WTC11 (cell line): ENCODE data around the gene TMEM89. TPM values are rescaled to one million over a fixed set of nuclear protein-coding genes. Genes with fewer than 3 reads are reported as not detected.

Experiments used
- ATAC-seq: fragments of 200-7000 bp; cut with Tn5 transposase; 2 replicates; pipeline ENCODE4 v1.10.0; 2021; ENCODE audit warnings: mild to moderate bottlenecking, moderate library complexity
- CTCF ChIA-PET: fragments of 300-600 bp; sonication (Branson Sonifier 250); formaldehyde crosslinking; loops from one replicate; lab custom pipeline; 2021; ENCODE audit warnings: antibody characterized with exemption; lab: Charles Lee
- POLR2A ChIA-PET: fragments of 350-600 bp; sonication (Branson Sonifier 250); formaldehyde crosslinking; loops from one replicate; lab custom pipeline; 2021; ENCODE audit warnings: antibody characterized with exemption; lab: Charles Lee
- DNase-seq: peaks from one replicate; pipeline ENCODE4 v3.0.0; 2021; ENCODE audit warnings: low spot score
- H3K27ac Mint-ChIP-seq: 2 replicates; pipeline ENCODE4 v1.8.0; 2021; ENCODE audit warnings: mixed read lengths
- H3K27me3 Mint-ChIP-seq: 2 replicates; pipeline ENCODE4 v1.8.0; 2021; ENCODE audit warnings: low read depth, mild to moderate bottlenecking, moderate library complexity, mixed read lengths
- H3K36me3 Mint-ChIP-seq: 2 replicates; pipeline ENCODE4 v1.8.0; 2021; ENCODE audit warnings: mixed read lengths
- H3K4me1 Mint-ChIP-seq: 2 replicates; pipeline ENCODE4 v1.8.0; 2022; ENCODE audit warnings: mixed read lengths
- H3K4me3 Mint-ChIP-seq: 2 replicates; pipeline ENCODE4 v1.8.0; 2021; ENCODE audit warnings: mild to moderate bottlenecking, moderate library complexity, mixed read lengths
- H3K9me3 Mint-ChIP-seq: 2 replicates; pipeline ENCODE4 v1.8.0; 2021; ENCODE audit warnings: mixed read lengths
- GTF2I ChIP-seq: fragments of 250-450 bp; sonication (Bioruptor Pico); conservative IDR thresholded peaks from 2 replicates; pipeline ENCODE4 v1.4.0; 2021; ENCODE audit warnings: mild to moderate bottlenecking
- HMGA2 ChIP-seq: fragments of 250-450 bp; sonication (Bioruptor Pico); IDR thresholded peaks from 2 replicates; pipeline ENCODE4 v1.4.0; 2021; ENCODE audit warnings: mild to moderate bottlenecking, moderate library complexity
- MXD4 ChIP-seq: fragments of 250-450 bp; sonication (Bioruptor Pico); IDR thresholded peaks from 2 replicates; pipeline ENCODE4 v1.8.0; 2021; ENCODE audit warnings: mild to moderate bottlenecking, moderate library complexity, borderline replicate concordance
- SP1 ChIP-seq: sonication (generic); formaldehyde crosslinking; conservative IDR thresholded peaks from 2 replicates; pipeline ENCODE4 v1.8.1; 2022; ENCODE audit warnings: missing genetic modification reagents
- TCF7 ChIP-seq: sonication (generic); formaldehyde crosslinking; IDR thresholded peaks from 2 replicates; pipeline ENCODE4 v1.8.0; 2022; ENCODE audit warnings: mild to moderate bottlenecking, low read depth, missing genetic modification reagents, moderate library complexity
- total RNA-seq: library from RNA; stranded (reverse); gene quantifications from 3 replicates; pipeline ENCODE4 v1.2.3, GENCODE V29; 2021
- TF ChIP-seq, protein P1 (sequence below): sonication (generic); formaldehyde crosslinking; IDR thresholded peaks from 2 replicates; pipeline ENCODE4 v1.8.1; 2022; ENCODE audit warnings: missing genetic modification reagents, borderline replicate concordance
- TF ChIP-seq, protein P2 (sequence below): sonication (generic); formaldehyde crosslinking; IDR thresholded peaks from 2 replicates; pipeline ENCODE4 v1.8.1; 2022; ENCODE audit warnings: low read depth, missing genetic modification reagents, borderline replicate concordance
- TF ChIP-seq, protein P3 (sequence below): sonication (generic); formaldehyde crosslinking; IDR thresholded peaks from 2 replicates; pipeline ENCODE4 v1.8.0; 2022; ENCODE audit warnings: missing genetic modification reagents
- TF ChIP-seq, protein P4 (sequence below): sonication (generic); formaldehyde crosslinking; IDR thresholded peaks from 2 replicates; pipeline ENCODE4 v1.8.1; 2023; ENCODE audit warnings: mild to moderate bottlenecking, missing genetic modification reagents
- TF ChIP-seq, protein P5 (sequence below): sonication (generic); formaldehyde crosslinking; IDR thresholded peaks from 2 replicates; pipeline ENCODE4 v1.8.1; 2022; ENCODE audit warnings: mild to moderate bottlenecking, missing genetic modification reagents, moderate library complexity, borderline replicate concordance

The TMEM89 gene
- total RNA-seq, 1 experiment from 2014 or later = 0.66 TPM

DNA sequence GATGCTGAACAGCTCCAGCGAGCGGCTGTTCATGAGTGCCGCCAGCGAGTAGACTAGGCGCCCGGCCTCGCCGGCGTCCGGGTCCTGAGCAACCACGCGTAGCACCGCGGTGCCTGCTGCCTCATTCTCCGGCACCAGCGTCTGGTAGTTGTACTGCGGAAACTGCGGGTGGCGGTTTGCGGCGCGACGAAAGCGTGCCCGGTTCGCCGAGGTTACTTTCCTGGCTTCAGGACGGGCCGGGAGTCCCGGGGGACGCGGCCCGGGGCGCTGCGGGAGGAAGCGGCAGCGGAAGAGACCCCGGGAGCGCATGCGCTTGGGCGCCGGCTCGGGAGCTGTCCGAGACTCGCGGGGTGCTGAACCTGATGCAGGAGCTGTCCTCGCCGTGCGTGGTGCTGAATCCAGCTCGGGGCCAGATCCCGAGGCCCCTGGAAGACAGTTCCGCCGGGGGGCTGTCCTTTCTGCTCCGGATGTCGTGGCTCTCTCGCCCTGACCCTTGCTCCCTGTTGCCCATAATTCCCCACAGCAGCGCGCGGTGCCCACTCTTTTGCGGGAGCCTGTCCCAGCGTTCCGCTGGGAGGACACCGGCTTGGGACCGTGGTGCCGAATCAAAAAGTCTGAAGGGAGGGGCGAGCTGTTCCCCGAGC, 40.1 kb upstream of the TMEM89 start (continued):
- TF ChIP-seq, protein P1, sequence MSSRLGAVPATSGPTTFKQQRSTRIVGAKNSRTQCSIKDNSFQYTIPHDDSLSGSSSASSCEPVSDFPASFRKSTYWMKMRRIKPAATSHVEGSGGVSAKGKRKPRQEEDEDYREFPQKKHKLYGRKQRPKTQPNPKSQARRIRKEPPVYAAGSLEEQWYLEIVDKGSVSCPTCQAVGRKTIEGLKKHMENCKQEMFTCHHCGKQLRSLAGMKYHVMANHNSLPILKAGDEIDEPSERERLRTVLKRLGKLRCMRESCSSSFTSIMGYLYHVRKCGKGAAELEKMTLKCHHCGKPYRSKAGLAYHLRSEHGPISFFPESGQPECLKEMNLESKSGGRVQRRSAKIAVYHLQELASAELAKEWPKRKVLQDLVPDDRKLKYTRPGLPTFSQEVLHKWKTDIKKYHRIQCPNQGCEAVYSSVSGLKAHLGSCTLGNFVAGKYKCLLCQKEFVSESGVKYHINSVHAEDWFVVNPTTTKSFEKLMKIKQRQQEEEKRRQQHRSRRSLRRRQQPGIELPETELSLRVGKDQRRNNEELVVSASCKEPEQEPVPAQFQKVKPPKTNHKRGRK = peak; percentile 98
- TF ChIP-seq HMGA2 (CRISPR knock-in tag) (no peak; the same call in 1 of the 2 replicates), TCF7 (CRISPR knock-in tag) (peak; percentile 99), GTF2I (CRISPR knock-in tag) (no peak), SP1 (CRISPR knock-in tag) (peak; percentile 97), MXD4 (CRISPR knock-in tag) (peak; percentile 91; the same call in 1 of the 2 replicates)
- TF ChIP-seq, protein P2, sequence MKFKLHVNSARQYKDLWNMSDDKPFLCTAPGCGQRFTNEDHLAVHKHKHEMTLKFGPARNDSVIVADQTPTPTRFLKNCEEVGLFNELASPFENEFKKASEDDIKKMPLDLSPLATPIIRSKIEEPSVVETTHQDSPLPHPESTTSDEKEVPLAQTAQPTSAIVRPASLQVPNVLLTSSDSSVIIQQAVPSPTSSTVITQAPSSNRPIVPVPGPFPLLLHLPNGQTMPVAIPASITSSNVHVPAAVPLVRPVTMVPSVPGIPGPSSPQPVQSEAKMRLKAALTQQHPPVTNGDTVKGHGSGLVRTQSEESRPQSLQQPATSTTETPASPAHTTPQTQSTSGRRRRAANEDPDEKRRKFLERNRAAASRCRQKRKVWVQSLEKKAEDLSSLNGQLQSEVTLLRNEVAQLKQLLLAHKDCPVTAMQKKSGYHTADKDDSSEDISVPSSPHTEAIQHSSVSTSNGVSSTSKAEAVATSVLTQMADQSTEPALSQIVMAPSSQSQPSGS (CRISPR knock-in tag) = peak; percentile 94
- TF ChIP-seq, protein P3, sequence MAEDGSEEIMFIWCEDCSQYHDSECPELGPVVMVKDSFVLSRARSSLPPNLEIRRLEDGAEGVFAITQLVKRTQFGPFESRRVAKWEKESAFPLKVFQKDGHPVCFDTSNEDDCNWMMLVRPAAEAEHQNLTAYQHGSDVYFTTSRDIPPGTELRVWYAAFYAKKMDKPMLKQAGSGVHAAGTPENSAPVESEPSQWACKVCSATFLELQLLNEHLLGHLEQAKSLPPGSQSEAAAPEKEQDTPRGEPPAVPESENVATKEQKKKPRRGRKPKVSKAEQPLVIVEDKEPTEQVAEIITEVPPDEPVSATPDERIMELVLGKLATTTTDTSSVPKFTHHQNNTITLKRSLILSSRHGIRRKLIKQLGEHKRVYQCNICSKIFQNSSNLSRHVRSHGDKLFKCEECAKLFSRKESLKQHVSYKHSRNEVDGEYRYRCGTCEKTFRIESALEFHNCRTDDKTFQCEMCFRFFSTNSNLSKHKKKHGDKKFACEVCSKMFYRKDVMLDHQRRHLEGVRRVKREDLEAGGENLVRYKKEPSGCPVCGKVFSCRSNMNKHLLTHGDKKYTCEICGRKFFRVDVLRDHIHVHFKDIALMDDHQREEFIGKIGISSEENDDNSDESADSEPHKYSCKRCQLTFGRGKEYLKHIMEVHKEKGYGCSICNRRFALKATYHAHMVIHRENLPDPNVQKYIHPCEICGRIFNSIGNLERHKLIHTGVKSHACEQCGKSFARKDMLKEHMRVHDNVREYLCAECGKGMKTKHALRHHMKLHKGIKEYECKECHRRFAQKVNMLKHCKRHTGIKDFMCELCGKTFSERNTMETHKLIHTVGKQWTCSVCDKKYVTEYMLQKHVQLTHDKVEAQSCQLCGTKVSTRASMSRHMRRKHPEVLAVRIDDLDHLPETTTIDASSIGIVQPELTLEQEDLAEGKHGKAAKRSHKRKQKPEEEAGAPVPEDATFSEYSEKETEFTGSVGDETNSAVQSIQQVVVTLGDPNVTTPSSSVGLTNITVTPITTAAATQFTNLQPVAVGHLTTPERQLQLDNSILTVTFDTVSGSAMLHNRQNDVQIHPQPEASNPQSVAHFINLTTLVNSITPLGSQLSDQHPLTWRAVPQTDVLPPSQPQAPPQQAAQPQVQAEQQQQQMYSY (CRISPR knock-in tag) = peak; percentile 88

DNA sequence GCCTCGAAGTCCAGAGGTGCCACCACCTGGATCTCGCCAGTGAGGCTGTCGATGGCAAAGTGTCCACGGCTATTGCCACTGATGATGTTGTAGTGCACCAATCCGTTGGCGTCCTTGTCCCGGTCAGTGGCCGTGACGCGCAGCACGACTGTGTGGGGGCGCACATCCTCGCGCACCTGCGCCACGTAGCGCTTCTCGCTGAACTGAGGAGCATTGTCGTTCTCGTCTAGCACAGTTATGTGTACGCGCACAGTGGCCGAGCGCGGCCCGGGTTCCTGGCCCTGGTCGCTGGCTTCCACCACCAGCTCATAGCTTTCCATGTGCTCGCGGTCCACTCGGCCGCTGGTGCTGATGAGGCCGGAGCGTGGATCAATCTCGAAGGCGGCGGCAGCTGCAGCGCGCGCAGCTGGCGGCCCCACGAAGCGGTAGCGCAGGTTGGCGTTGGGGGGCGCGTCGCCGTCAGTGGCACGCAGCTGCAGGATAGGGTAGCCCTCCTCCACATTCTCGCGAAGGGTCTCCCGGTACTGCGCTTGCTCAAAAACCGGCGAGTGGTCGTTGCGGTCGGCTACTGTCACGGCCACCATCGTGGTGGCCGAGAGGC, 39.3 kb upstream of the TMEM89 start:
- TF ChIP-seq TCF7 (CRISPR knock-in tag) (0 out of 2 replicates have a peak, but pooled peaks have one; percentile 56), SP1 (CRISPR knock-in tag) (no peak)
- TF ChIP-seq, protein P4, sequence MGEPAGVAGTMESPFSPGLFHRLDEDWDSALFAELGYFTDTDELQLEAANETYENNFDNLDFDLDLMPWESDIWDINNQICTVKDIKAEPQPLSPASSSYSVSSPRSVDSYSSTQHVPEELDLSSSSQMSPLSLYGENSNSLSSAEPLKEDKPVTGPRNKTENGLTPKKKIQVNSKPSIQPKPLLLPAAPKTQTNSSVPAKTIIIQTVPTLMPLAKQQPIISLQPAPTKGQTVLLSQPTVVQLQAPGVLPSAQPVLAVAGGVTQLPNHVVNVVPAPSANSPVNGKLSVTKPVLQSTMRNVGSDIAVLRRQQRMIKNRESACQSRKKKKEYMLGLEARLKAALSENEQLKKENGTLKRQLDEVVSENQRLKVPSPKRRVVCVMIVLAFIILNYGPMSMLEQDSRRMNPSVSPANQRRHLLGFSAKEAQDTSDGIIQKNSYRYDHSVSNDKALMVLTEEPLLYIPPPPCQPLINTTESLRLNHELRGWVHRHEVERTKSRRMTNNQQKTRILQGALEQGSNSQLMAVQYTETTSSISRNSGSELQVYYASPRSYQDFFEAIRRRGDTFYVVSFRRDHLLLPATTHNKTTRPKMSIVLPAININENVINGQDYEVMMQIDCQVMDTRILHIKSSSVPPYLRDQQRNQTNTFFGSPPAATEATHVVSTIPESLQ (CRISPR knock-in tag) = no peak
- TF ChIP-seq, protein P5, sequence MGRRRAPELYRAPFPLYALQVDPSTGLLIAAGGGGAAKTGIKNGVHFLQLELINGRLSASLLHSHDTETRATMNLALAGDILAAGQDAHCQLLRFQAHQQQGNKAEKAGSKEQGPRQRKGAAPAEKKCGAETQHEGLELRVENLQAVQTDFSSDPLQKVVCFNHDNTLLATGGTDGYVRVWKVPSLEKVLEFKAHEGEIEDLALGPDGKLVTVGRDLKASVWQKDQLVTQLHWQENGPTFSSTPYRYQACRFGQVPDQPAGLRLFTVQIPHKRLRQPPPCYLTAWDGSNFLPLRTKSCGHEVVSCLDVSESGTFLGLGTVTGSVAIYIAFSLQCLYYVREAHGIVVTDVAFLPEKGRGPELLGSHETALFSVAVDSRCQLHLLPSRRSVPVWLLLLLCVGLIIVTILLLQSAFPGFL = no peak
- TF ChIP-seq, all 79 proteins: peak for 1
- H3K4me3 Mint-ChIP-seq = peak overlapping the region; percentile 74
- ATAC-seq = no peak
- H3K9me3 Mint-ChIP-seq = peaks cover 6% of the 10 kb centered on the region; the same call in 1 of the 2 replicates
- no peak for DNase-seq
- H3K4me1 Mint-ChIP-seq = peaks cover 22% of the 10 kb centered on the region
- ChIA-PET CTCF (interaction anchor here (2.0 to 5.2 kb wide), 4 partner anchors 25 to 347 kb away, joined by 9 to 51 read pairs (median 20); partner anchors contain the start of genes NCKIPSD, SLC26A6 and WDR6), POLR2A (interaction anchor here (1.3 to 4.4 kb wide), 3 partner anchors 26 to 56 kb away, joined by 5 to 41 read pairs (median 7); partner anchors contain the start of genes IP6K2, SLC26A6 and UQCRC1)
- no peaks in the 10 kb centered on the region for H3K27me3 Mint-ChIP-seq
- no peak overlapping the region for H3K27ac Mint-ChIP-seq
- peaks cover 22% of the 10 kb centered on the region for H3K36me3 Mint-ChIP-seq
